SH-SY5Y (cell line): ENCODE results near the gene SPZ1.

Experiments
- GATA2 ChIP-seq: IDR thresholded peaks from 2 replicates; pipeline ENCODE4 v1.6.1; 2011; ENCODE audit warnings: mild to moderate bottlenecking, low read depth, low read length
- GATA3 ChIP-seq: IDR thresholded peaks from 2 replicates; pipeline ENCODE4 v1.6.1; 2011; ENCODE audit warnings: low read depth, mild to moderate bottlenecking, low read length, moderate library complexity

The SPZ1 gene

GRCh38 chr5:80368661-80369480, 49.1 kb downstream of the SPZ1 start:
- TF ChIP-seq GATA3 = no peak
- no peak for TF ChIP-seq GATA2

DNA sequence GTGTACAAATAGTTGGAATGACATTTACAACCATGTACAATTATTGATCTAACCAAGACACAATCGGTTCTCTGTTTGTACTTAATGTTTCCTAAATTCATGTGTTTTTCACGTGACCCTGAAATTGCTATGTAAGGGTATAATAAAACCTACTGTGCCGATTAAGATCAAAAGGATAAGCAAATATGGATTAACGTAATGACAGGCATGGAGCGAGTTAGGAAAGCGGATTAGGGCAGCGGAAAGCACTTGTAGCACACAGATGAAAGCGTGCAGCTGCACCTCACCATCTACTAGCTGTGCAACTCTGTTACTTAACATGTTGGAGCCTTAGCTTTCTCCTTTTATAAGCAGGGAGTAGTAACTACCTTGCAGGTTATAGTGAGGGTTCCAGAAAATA, 49.7 kb downstream of the SPZ1 start:
- no peak for TF ChIP-seq GATA3
- no peak for TF ChIP-seq GATA2

- TF ChIP-seq GATA3 = no peak
Observed at GRCh38 chr5:80370390-80370789, 50.6 kb downstream of the SPZ1 start.
